Endodermal cell (in vitro differentiated cells): Measurements from ENCODE around the gene PAQR9. TPM values are rescaled to one million over a fixed set of nuclear protein-coding genes. Genes with fewer than 3 reads are reported as not detected.
A peak's percentile ranks its signal among the peaks of the same experiment; 100 is the strongest.

Source experiments
- DNase-seq: peaks from one replicate; pipeline ENCODE4 v3.0.0-alpha.2; 2017
- H3K27ac ChIP-seq: 2 replicates; pipeline ENCODE4 v1.5.1; 2013; ENCODE audit warnings: mild to moderate bottlenecking, low read depth, low read length, moderate library complexity
- H3K27me3 ChIP-seq: 2 replicates; pipeline ENCODE4 v1.6.1; 2013; ENCODE audit warnings: mild to moderate bottlenecking, low read length, moderate library complexity; ENCODE audit not compliant: insufficient read depth, control insufficient read depth, poor library complexity, severe bottlenecking
- H3K36me3 ChIP-seq: 2 replicates; pipeline ENCODE4 v1.7.0; 2013; ENCODE audit warnings: mild to moderate bottlenecking, low read length, moderate library complexity; ENCODE audit not compliant: control insufficient read depth, insufficient read depth
- H3K4me1 ChIP-seq: one replicate; pipeline ENCODE4 v1.7.0; 2013; ENCODE audit warnings: low read length; ENCODE audit not compliant: control insufficient read depth, insufficient read depth
- H3K4me3 ChIP-seq: 2 replicates; pipeline ENCODE4 v1.5.1; 2013; ENCODE audit warnings: mild to moderate bottlenecking, low read length, moderate library complexity
- H3K9ac ChIP-seq: 2 replicates; pipeline ENCODE4 v1.6.1; 2013; ENCODE audit warnings: mild to moderate bottlenecking, low read length, moderate library complexity; ENCODE audit not compliant: poor library complexity, severe bottlenecking; ENCODE audit errors: extremely low read depth
- H3K9me3 ChIP-seq: 2 replicates; pipeline ENCODE4 v1.6.1; 2013; ENCODE audit warnings: mild to moderate bottlenecking, low read length, moderate library complexity; ENCODE audit not compliant: control insufficient read depth
- H3K27ac Mint-ChIP-seq: 2 replicates; pipeline ENCODE4 v1.8.0; 2020; ENCODE audit warnings: mixed read lengths
- H3K27me3 Mint-ChIP-seq: 2 replicates; pipeline ENCODE4 v1.8.0; 2021; ENCODE audit warnings: mild to moderate bottlenecking, mixed read lengths; ENCODE audit not compliant: insufficient read depth
- H3K36me3 Mint-ChIP-seq: 2 replicates; pipeline ENCODE4 v1.8.0; 2020; ENCODE audit warnings: low read depth, mixed read lengths
- H3K4me1 Mint-ChIP-seq: 2 replicates; pipeline ENCODE4 v1.8.0; 2020; ENCODE audit warnings: mixed read lengths
- H3K4me3 Mint-ChIP-seq: 2 replicates; pipeline ENCODE4 v1.8.0; 2020; ENCODE audit warnings: mild to moderate bottlenecking, moderate library complexity, mixed read lengths
- H3K9me3 Mint-ChIP-seq: 2 replicates; pipeline ENCODE4 v1.8.0; 2020; ENCODE audit warnings: mild to moderate bottlenecking, mixed read lengths
- WGBS, 2 experiments: methylation state at CpG; one replicate each; pipeline versions ENCODE4 v1.1.5 to v1.1.7; 2013; ENCODE audit warnings: missing lambda C conversion rate in 2 of 2, mixed read lengths in 1 of 2; ENCODE audit not compliant: insufficient coverage in 1 of 2, insufficient read length in 1 of 2; 5-methylcytosine and 5-hydroxymethylcytosine counted together
- total RNA-seq, 2 donors: library from RNA; stranded (reverse); fragmentation: NEBNext Ultra II Directional in 1 of 2; extraction: Animal tissue kit (Norgen Biotek cat#: 25700) in 1 of 2; gene quantifications; 2 replicates in 1 of 2; 3 replicates in 1 of 2; pipeline ENCODE4 v1.2.1, GENCODE V29; 2021
- TF ChIP-seq, protein P1 (sequence below): fragments of 200-600 bp; sonication (generic); conservative IDR thresholded peaks from 2 replicates; pipeline ENCODE4 v1.5.0; 2021; ENCODE audit warnings: antibody characterized with exemption, mild to moderate bottlenecking

The PAQR9 gene
- total RNA-seq, 2 donors from 2014 or later = 4.2 to 11.1 TPM

DNA sequence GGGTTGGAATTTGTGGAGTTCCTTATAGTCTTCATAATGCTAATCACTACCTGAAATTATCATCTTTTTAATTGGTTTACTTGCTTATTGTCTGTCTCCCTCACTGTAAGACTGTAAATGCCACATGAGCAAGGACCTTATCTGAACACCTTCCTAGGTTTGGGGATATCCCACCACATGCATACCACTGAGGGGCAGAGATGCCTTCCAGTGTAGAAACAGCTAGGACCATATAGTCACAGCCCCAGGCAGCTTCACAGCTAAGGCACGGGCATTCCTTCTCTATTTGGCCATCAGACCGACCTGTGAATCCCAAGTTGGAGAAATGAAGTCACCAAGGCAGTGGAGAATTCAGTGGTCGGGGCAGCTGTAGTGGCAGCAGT is 28.6 kb downstream of the PAQR9 start:
- H3K4me1 Mint-ChIP-seq = peaks cover 9% of the 10 kb centered on the region
- H3K4me1 ChIP-seq = peaks cover 9% of the 10 kb centered on the region
- no peak overlapping the region for H3K4me3 ChIP-seq
- H3K4me3 Mint-ChIP-seq = no peak overlapping the region
- TF ChIP-seq, protein P1, sequence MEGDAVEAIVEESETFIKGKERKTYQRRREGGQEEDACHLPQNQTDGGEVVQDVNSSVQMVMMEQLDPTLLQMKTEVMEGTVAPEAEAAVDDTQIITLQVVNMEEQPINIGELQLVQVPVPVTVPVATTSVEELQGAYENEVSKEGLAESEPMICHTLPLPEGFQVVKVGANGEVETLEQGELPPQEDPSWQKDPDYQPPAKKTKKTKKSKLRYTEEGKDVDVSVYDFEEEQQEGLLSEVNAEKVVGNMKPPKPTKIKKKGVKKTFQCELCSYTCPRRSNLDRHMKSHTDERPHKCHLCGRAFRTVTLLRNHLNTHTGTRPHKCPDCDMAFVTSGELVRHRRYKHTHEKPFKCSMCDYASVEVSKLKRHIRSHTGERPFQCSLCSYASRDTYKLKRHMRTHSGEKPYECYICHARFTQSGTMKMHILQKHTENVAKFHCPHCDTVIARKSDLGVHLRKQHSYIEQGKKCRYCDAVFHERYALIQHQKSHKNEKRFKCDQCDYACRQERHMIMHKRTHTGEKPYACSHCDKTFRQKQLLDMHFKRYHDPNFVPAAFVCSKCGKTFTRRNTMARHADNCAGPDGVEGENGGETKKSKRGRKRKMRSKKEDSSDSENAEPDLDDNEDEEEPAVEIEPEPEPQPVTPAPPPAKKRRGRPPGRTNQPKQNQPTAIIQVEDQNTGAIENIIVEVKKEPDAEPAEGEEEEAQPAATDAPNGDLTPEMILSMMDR = no peak
- no peaks in the 10 kb centered on the region for H3K27me3 ChIP-seq
- H3K36me3 Mint-ChIP-seq = no peaks in the 10 kb centered on the region
- no peaks in the 10 kb centered on the region for H3K36me3 ChIP-seq
- H3K27ac Mint-ChIP-seq = no peak overlapping the region
- no peak overlapping the region for H3K9ac ChIP-seq
- DNase-seq = no peak
- no peaks in the 10 kb centered on the region for H3K9me3 Mint-ChIP-seq
- H3K27ac ChIP-seq = no peak overlapping the region
- H3K9me3 ChIP-seq = no peaks in the 10 kb centered on the region
- 88 to 92% methylated on average over 2 to 3 of the region's 3 CpGs for WGBS, 2 experiments
- H3K27me3 Mint-ChIP-seq = peaks cover 28% of the 10 kb centered on the region

DNA sequence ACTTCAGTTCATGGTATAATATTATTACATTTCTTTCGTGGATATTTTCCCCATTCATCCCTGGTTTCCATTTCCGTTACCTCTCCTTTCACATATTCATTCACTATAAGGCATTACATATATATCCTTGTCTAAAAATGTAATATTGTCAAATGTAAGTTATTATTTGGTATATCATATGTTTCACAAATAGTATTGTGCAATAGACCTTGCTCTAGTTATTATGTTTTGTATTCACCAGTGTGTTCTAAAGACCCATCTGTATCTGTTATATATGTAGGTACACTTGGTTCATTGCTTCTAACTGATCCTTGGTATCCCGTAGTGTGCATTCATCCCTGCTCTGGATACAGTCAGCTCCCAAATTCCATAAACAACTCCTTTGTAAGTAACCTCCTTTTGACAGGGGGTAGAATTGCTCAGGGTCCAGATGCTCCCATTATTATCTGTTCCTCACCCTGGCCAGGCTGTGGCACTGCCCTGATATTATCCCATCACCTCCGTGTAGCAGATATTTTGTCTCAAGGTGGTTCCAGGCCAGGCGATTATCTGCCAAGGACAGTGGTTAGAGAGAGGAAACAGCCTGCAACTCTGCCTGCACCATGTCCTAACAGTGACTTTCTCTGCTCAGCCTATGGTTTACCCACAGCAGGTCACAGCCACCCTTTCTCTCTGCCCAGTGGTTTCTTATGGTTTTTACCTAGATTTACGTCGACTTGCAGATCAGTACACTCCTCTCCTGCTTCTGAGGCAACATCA is 29.2 kb downstream of the PAQR9 start:
- Mint-ChIP-seq H3K27me3 (peaks cover 28% of the 10 kb centered on the region), H3K27ac (no peak overlapping the region), H3K9me3 (no peaks in the 10 kb centered on the region), H3K4me3 (no peak overlapping the region), H3K36me3 (no peaks in the 10 kb centered on the region), H3K4me1 (peaks cover 6% of the 10 kb centered on the region)
- H3K27me3 ChIP-seq = no peaks in the 10 kb centered on the region
- H3K9me3 ChIP-seq = no peaks in the 10 kb centered on the region
- H3K9ac ChIP-seq = no peak overlapping the region
- 82 to 87% methylated on average over 3 to 6 of the region's 7 CpGs for whole genome bisulfite sequencing, 2 experiments
- no peak overlapping the region for H3K27ac ChIP-seq
- no peaks in the 10 kb centered on the region for H3K36me3 ChIP-seq
- H3K4me1 ChIP-seq = peaks cover 4% of the 10 kb centered on the region
- no peak for DNase-seq
- no peak overlapping the region for H3K4me3 ChIP-seq
- TF ChIP-seq, protein P1 = no peak

DNA sequence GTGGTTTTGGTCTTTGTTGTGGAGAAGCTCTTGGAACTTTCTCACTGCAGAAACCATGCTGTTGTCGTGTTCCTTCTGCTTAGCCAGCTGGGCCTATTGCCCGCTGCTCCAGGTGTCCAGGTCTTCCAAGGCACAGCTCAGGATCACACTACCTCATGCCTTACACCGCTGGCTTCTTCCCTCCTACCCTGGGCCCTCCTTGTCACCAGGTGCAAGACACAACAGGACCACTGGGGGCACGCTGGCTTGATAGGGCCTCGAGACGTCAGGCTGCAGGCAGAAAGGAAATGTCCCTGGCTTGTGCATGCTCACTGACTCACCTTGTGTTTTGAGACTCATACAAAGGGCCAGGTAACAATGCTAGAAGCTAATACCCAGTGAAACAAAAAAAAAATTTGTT is 32.3 kb downstream of the PAQR9 start:
- Mint-ChIP-seq H3K27me3 (peaks cover 25% of the 10 kb centered on the region), H3K36me3 (no peaks in the 10 kb centered on the region), H3K4me3 (no peak overlapping the region), H3K27ac (no peak overlapping the region), H3K9me3 (no peaks in the 10 kb centered on the region), H3K4me1 (peaks cover 6% of the 10 kb centered on the region)
- Histone ChIP-seq H3K4me3 (no peak overlapping the region), H3K4me1 (no peaks in the 10 kb centered on the region), H3K36me3 (no peaks in the 10 kb centered on the region), H3K27ac (no peak overlapping the region), H3K9me3 (no peaks in the 10 kb centered on the region), H3K9ac (no peak overlapping the region), H3K27me3 (no peaks in the 10 kb centered on the region)
- DNase-seq = peak; percentile 88
- WGBS, 2 experiments = 72 to 85% methylated on average over 6 of the region's 6 CpGs
- TF ChIP-seq, protein P1 = peak; percentile 66
